ENCODE measurements around the gene PTGES3. TPM values are rescaled to one million over a fixed set of nuclear protein-coding genes. Genes with fewer than 3 reads are reported as not detected.

PTGES3 gene
- total RNA-seq, 4 donors from 2014 or later: 101 to 132 (median 124) TPM

- Histone ChIP-seq H3K27ac (peak overlapping the region; percentile 94 to 100 (median 97)), H3K4me1 (peaks cover 25 to 30% of the 10 kb centered on the region in 2 donors), H3K9me3 (no peaks in the 10 kb centered on the region), H3K36me3 (no peaks in the 10 kb centered on the region), H3K27me3 (no peaks in the 10 kb centered on the region), H3K4me3 (replicated peaks in 1 of 3) (peak overlapping the region; percentile 15 to 68 (median 56))
- WGBS, 2 donors: 0 to 1% methylated on average over 27 to 52 of the region's 62 CpGs
- intact Hi-C loops (cut with DNase I): loop anchor here (5.0 kb wide), 2 partner anchors 35 to 40 kb away; partner anchors contain the start of gene ATP5F1B
- peak in 1 of 2 donors; percentile 61 for TF ChIP-seq POLR2A (IDR thresholded peaks at IDR 0.05)
- TF ChIP-seq, protein P1, sequence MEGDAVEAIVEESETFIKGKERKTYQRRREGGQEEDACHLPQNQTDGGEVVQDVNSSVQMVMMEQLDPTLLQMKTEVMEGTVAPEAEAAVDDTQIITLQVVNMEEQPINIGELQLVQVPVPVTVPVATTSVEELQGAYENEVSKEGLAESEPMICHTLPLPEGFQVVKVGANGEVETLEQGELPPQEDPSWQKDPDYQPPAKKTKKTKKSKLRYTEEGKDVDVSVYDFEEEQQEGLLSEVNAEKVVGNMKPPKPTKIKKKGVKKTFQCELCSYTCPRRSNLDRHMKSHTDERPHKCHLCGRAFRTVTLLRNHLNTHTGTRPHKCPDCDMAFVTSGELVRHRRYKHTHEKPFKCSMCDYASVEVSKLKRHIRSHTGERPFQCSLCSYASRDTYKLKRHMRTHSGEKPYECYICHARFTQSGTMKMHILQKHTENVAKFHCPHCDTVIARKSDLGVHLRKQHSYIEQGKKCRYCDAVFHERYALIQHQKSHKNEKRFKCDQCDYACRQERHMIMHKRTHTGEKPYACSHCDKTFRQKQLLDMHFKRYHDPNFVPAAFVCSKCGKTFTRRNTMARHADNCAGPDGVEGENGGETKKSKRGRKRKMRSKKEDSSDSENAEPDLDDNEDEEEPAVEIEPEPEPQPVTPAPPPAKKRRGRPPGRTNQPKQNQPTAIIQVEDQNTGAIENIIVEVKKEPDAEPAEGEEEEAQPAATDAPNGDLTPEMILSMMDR (IDR thresholded peaks at IDR 0.05): no peak
- peak; percentile 84 to 86 for DNase-seq
Observed at GRCh38 chr12:56687223-56688128, 608 bp downstream of the PTGES3 start.

GRCh38 chr12:56684745-56685359, 3.2 kb downstream of the PTGES3 start:
- peak overlapping the region in 2 of 3 donors; percentile 50 to 100 for H3K27ac ChIP-seq
- no peaks in the 10 kb centered on the region for H3K9me3 ChIP-seq
- H3K36me3 ChIP-seq: no peaks in the 10 kb centered on the region
- DNase-seq: no peak
- H3K4me1 ChIP-seq: peaks cover 32 to 37% of the 10 kb centered on the region in 2 donors
- intact Hi-C loops (cut with DNase I): loop anchor here (5.0 kb wide), 2 partner anchors 37 to 38 kb away; partner anchors contain the start of gene ATP5F1B
- WGBS, 2 donors: 14 to 19% methylated on average over 8 of the region's 8 CpGs
- TF ChIP-seq POLR2A (IDR thresholded peaks at IDR 0.05): no peak
- TF ChIP-seq, protein P1 (IDR thresholded peaks at IDR 0.05): no peak
- no peaks in the 10 kb centered on the region for H3K27me3 ChIP-seq
- H3K4me3 ChIP-seq (replicated peaks in 1 of 3): peak overlapping the region in 1 of 3 donors; percentile 8

DNA sequence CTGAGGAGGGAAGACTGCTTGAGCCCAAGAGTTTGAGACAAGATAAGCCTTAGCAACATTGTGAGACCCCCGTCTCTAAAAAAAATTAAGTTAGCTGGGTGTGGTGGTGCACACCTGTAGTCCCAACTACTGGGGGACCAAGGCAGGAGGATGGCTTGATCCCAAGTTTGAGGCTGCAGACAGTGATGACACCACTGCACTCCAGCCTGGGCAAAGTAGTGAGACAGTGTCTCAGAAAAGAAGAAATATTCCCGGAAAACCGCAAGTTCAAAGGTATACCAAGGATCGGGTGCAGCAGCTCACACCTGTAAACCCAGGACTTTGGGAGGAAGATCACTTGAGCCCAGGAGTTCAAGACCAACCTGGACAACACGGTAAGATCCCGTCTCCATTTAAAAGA, 5.8 kb downstream of the PTGES3 start:
- H3K27ac ChIP-seq: no peak overlapping the region
- no peaks in the 10 kb centered on the region for H3K9me3 ChIP-seq
- no peak overlapping the region for H3K4me3 ChIP-seq (replicated peaks in 1 of 3)
- intact Hi-C loops (cut with DNase I): no loop called here
- no peaks in the 10 kb centered on the region for H3K27me3 ChIP-seq
- 90 to 94% methylated on average over 6 of the region's 6 CpGs for WGBS, 2 donors
- H3K4me1 ChIP-seq: peaks cover 29 to 31% of the 10 kb centered on the region in 2 donors
- TF ChIP-seq, protein P1 (IDR thresholded peaks at IDR 0.05): no peak
- no peak for TF ChIP-seq POLR2A (IDR thresholded peaks at IDR 0.05)
- no peaks in the 10 kb centered on the region for H3K36me3 ChIP-seq
- no peak for DNase-seq

DNA sequence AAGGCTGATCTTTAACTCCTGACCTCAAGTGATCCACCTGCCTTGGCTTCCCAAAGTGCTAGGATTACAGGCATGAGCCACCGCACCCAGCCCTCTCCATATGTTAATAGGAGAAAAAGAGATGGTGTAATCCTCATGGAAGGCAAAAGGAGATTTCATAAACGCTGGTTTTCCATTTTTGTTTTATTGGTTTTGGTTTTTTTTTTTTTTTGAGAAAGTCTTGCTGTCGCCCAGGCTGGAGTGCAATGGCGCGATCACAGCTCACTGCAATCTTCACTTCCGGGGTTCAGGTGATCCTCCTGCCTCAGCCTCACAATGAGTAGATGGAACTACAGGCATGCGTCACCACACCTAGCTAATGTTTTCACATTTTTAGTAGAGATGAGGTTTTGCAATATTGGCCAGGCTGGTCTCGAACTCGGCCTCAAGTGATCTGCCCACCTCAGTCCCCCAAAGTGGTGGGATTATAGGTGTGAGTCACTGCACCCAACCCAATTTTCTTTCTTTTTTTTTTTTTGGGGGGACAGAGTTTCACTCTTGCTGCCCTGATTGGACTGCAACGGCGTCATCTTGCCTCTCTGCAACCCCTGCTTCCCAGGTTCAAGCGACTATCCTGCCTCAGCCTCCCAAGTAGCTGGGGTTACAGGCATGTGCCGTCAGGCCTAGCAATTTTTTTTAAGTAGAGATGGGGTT, 8.1 kb downstream of the PTGES3 start:
- H3K36me3 ChIP-seq: no peaks in the 10 kb centered on the region
- intact Hi-C loops (cut with DNase I): no loop called here
- DNase-seq: no peak
- no peaks in the 10 kb centered on the region for H3K9me3 ChIP-seq
- no peak overlapping the region for H3K4me3 ChIP-seq (replicated peaks in 1 of 3)
- WGBS, 2 donors: 92 to 93% methylated on average over 13 of the region's 13 CpGs
- no peaks in the 10 kb centered on the region for H3K27me3 ChIP-seq
- peaks cover 14 to 18% of the 10 kb centered on the region in 2 donors for H3K4me1 ChIP-seq
- H3K27ac ChIP-seq: no peak overlapping the region
- TF ChIP-seq, protein P1 (IDR thresholded peaks at IDR 0.05): no peak
- no peak for TF ChIP-seq POLR2A (IDR thresholded peaks at IDR 0.05)
